Esophagus squamous epithelium (tissue), 4 donors: ENCODE results near the gene EHD4.

ENCODE experiments used
- CTCF ChIP-seq, 6 experiments: fragments of 450-650 bp in 4 of 6; fragments of 200-600 bp in 2 of 6; sonication (generic) in 2 of 6; IDR thresholded peaks; one replicate each; pipeline ENCODE4 v1.5.1; 2016 to 2019; ENCODE audit warnings: antibody characterized with exemption in 6 of 6, mild to moderate bottlenecking in 4 of 6, moderate library complexity in 4 of 6
- POLR2A ChIP-seq, 4 donors: fragments of 450-650 bp; IDR thresholded peaks; one replicate each; pipeline ENCODE4 v1.6.1; 2017; ENCODE audit warnings: antibody characterized with exemption in 4 of 4, mild to moderate bottlenecking in 4 of 4, moderate library complexity in 3 of 4

- TF ChIP-seq CTCF (IDR thresholded peaks at IDR 0.05) (no peak), POLR2A (IDR thresholded peaks at IDR 0.05) (no peak)
Measured at GRCh38 chr15:41992803-41993190, 20.4 kb upstream of the EHD4 start.
